GM18511 (cell line): ENCODE data around the gene LY86.

Experiments used
- ATAC-seq: cut with Tn5 transposase; IDR thresholded peaks from one replicate; pipeline ENCODE4 v1.9.1; 2021; ENCODE audit warnings: mild to moderate bottlenecking, moderate library complexity; ENCODE audit not compliant: unreplicated experiment

LY86 gene

DNA sequence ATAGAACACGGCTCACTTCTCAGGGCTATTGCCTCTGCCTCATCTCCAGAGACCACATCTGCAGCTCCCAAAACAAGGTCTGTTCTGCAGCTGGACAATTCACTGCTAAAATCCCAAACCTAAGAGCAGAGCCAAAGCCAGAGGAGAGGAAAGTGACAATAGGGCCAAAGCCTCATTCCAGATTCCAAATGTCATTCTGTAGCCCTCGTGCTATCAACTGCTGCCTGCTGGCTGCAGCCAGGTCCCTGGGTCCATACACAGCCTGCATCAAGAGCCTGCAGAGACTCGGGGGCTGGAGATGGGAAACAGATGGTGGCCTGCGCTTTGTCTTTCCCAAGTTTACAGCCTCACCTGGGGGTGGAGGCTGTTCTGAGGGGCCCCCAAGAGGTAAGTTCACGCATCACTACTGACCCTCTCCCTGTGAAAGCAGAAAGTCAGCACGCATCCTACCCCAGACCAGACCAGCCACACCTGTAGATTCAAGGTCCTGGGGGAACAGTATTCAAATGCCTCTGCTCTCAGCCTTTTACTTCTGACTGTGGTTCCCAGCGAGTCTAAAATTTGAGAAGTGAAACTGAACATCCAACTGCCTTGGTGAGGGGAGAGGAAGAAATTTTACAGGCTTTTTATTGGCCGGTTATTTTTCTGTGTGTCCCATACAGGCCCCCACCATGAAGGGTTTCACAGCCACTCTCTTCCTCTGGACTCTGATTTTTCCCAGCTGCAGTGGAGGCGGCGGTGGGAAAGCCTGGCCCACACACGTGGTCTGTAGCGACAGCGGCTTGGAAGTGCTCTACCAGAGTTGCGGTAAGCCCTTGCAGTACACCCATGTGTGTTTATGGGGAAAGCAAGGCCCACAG lies at the start of gene LY86:
LY86 (plus strand) TSS at position 657 of the 860 bp plus-strand sequence; CDS start at position 672, 15 bp downstream.
- peak; percentile 55 for ATAC-seq

DNA sequence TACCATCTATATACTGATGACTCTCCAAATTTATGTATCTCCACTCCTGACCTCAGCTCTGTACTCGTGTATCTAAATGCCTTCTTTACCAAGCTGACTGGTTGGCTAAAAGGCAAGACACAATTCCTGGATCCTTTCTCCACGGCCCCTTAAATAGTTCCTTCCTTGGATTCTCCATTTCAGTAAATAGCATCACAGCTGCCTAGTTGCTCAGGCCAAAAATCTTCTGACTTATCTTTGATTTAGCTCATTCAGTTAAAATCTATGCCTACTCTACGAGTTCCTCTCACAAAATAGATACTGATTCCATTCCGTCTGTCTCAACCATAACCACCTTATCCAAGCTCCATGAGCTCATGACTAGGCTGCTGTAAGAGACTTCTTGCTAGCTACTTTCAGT lies 49.5 kb upstream of the LY86 start:
- ATAC-seq: no peak

DNA sequence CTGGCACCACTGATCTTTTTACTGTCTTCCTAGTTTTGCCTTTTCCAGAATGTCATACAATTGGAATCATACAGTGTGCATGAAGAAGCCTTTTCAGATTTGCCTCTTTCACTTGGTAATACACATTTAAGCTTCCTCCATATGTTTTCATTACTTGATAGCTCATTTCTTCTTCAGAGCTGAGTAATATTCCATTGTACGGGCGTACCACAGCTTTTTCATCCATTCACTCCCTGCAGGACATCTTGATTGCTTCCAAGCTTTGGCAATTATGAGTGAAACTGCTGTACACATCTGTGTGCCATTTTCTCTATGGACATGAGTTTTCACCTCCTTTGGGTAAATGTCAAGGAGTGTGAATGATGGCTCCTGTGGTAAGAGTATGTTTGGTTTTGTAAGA lies 46.2 kb upstream of the LY86 start:
- ATAC-seq: no peak

DNA sequence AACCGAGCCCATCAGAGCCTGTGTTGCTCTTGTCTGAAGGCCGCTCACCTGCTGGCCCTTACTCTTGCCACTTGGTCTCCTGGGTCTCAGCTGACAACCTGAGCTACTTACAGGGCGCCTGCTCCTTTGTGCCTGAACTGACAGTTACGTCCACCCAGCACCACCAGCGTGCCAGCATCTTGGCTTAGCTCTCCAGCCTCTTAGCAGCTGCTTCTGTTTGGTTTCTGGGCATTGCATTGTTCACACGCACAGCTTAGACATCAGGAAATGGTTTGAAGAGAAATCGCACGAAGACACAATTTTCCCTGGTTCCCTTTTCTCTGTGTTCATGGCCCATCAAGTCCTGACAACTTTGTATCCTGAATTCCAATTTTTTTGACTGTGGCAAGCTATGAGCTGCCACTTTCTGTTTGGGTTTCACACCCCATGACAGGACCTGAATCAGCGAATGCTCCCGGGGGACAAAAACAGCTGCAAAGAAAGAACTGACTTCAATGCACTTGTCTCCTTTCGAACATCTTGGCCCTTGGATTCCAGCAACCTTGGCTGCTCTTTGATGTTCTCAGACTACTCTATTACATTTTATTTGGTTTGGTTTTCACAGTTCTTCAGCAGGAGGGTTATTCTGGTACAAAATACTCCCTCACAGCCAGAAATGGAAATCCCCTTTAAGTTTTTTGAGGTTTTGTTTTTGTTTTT lies 45.2 kb upstream of the LY86 start:
- no peak for ATAC-seq

DNA sequence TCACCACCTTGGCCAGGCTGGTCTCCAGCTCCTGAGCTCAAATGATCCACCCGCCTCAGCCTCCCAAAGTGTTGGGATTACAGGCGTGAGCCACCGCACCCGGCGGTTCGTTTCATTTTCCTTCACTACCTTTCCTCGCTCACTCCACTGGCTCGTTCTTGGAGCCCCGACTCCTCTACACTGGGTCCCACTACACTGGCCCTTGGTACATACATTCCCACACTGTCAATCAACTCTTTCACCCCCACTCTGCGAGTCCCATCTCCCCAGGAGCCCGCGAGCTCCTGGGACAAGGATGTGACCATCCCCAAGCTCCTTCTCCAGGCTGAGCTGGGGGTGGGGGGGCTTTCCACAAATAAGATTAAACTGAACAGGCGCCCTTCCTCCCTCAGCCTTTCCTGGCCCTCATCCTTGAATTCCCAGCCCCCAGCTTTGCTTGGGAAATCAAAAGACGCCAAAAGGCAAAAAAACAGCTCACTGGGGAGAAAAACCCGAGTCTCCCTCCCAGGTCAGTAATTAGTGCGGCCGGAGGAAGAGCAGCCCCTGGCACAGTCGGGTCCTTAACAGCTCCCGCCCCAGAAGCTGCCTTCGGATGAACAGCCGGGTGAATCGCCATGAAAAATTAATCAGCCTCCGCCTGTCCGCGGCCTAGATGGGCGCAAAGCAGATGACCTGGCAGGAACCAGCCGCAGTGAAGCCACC lies 42.8 kb upstream of the LY86 start:
- peak; percentile 19 for ATAC-seq

DNA sequence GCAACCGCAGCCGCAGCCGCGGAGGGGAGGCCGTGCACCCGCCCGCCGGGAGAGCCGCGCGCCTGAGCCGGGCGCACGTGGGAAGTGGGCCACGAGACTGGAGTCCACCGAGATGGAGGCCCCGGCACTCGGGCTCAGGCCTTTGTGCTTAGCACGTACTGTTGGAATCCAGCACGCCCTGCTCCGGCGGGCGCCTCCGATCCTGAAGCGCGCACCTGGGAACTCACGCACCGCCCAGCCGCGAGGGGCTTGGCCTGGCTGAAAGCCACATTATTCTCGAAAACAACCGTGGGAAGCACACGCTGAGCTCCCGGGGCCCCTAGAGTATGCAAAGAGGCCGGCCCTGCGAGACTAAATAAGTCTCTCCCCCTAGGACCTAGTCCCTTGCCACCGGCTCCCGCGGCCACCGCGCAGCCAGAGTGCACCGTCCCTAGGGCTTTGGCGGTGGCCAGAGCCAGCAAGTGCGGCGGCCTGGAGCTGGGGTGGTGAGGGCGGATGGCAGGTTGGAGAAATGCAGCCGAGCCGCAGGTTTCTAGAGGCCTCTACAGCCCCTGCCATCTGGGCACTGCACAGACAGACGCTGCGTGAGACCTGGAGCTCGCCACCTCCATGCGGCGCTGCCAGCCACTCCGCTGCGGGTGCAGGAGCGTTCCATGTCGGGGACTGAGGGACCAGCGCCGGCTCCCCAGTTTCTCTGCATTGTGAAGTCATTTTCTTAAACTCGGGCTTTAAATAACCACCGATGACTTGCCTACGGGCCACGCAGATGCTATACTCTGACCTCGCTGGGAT lies 42.0 kb upstream of the LY86 start:
- peak; percentile 62 for ATAC-seq

DNA sequence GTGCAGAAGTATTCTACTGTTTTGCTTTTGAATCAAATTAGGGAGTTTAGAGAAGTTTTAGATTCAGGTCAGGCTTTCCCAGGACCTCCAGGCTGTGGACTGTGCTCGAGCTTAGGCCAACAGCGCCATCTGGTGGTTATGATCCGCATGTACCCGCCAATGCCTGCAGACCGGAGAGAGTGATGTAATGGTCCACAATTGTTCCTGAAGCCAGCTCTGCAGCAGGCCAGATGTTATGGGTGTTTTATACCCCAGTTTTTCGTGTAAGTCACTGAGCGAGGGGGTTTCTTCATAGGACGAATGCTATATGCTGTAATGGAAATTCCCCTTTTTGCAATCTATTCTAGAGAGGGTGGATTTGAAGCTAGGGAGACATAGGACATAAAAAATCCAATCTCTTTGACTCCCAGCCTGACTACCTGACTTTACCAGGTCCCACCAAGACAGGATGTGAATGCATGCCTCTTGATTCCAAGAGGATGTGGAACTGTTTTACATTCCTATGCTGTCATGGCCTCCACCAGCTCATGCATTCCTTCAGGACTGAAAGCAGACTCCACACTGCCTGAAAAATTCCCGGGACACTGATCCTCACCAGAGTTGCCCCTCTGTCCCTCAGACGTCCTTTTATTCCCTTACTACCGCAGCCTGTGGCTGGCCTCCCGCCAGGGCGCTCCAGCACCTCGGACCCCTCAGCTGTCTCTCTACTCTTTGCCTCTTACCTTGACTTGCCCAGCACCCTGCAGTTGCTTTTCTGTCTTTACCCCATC lies 41.2 kb upstream of the LY86 start:
- peak; percentile 91 for ATAC-seq

DNA sequence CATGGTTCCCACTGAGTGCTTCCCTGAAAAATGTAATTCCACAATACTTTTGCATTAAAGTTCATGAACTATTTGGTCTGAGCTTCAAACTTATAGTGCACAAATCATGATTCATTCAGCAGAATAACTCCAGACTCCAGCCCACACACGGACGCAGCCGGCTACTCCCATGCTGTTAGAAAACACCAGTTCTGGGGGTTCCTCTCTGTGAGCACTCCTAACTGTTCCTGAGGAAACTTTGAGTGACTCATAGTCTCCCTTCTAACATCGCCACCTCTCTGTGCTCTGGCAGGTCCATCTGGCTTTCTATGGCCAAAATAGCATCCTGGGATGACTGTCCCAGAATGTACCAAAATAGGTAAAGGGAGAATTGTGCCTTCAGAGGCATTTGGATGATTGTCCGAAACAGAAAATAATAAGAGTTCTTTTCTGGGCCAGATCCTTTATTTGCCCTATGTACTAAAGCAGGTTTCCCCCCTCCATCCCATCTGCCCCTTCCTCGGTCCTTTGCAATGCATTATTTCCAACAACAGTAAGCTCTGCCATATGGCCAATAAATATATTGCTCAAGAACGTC lies 32.3 kb upstream of the LY86 start:
- no peak for ATAC-seq

DNA sequence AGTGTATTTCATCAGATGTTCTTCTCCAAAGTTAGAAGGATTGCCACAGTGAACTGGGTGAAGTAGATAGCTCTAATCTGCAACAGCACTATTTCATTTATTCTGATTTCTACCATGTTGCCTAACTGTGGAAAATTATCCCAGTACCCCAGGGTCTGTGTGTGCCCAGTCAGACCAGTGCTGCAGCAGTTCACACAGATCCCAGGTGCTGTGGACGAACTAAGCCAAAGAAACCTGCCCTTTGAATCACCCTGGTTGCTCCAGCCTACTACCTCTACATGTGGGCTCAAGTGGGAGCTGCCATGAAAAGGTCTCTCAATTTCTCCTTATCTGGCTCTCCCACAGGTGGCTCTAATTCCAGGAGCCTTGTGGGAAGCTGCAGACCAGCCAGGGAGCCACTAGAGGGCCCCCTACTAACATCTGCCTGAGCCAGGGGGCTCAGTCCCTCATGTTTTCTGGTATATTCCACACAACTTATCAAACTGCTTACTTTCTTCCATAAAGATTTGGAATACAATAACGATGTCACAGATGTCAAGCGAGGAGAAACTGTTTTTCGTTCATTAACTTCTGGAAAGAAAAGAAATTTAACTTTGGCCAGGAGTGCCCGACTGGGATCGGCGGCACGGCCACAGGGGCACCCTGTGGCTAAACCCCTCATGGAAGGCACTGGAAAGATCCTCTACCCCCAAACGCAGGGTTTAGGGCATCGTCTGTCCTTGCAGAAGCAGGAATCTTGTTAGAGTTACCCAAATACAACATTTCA lies 31.6 kb upstream of the LY86 start:
- ATAC-seq: no peak

DNA sequence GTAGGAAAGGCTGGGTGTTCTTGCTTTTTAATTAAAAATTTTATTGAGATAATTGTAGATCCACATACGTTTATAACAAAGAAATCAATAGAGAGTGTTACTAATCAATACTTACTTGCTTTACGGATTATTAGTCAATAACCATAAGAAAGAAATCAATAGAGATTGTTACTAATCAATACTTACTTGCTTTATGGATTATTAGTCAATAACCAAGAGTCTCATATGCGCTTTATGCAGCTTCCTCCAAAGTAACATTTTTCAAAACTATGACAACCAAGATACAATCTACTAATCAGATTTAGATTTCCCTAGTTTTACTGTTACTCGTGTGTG lies 31.0 kb upstream of the LY86 start:
- no peak for ATAC-seq

DNA sequence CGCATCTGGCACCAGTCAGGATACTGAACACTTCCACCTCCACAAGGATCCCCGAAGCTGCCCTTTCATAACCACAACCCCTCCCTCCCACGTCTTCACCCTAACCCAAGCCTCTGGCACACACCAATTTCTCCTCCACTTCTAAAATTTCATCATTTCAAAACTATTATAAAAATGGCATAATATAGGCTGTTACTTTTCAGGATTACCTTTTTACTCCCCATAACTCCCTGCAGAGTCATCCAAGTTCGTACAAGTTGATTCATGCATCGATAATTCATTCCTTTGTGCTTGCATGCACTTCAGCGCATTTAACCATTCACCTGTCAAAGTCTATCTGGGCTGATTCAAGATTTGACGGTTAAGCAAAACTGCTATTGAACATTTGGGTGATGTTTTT lies 30.6 kb upstream of the LY86 start:
- no peak for ATAC-seq

DNA sequence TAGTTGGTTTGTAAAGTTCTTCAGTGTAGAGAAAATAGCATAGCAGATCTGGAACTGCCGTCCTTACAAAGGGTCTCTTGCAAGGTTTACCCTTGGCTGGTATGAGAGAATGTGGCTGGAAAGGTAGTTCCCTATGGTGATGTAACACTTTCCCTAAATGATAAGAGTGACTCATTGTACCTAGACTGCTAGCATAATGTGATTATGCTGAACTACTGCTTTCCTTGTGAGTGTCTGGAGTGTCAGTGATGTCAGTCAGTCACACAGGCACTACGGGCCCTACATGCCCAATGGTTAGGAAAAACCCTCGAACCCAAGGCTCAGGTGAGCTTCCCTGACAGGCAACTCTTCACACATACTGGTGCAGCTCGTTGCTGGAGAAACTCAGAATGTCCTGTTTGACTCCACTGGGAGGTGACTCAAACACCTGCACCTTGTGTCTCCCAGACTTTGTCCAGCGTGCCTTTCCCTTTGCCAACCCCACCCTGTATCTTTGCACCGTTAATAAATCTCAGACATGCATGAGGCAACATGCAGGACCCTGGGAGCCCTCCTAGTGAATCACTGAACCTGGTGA lies 28.4 kb upstream of the LY86 start:
- ATAC-seq: peak; percentile 45

DNA sequence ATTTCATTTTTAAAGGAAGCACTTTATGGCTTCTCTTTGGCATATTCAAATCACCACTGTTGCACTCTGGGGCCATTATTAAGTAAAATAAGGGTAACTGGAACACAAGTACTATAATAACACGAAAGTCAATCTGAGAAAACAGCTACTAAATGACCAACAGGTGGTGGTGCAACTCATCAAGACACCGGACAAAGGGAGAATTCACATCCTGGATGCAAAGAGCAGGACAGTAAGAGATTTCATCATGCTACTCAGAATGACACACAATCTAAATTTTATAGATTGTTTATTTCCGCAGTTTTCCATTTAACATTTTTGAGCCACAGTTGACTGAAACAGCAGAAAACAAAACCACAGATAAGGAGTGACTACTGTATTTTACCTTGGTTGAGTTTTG lies 27.6 kb upstream of the LY86 start:
- ATAC-seq: no peak

DNA sequence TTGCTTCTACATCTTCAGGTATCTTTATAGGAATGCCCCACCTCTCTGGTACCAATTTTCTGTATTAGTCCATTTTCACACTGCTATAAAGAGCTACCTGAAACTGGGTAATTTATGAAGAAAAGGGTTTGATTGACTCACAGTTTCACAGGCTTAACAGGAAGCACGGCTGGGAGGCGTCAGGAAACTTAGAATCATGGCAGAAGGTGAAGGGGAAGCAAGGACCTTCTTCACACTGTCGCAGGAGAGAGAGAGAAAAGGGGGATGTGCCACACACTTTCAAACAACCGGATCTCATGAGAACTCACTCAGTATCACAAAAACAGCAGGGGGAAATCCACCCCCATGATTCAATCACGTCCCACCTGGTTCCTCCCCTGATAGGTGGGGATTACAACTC lies 24.4 kb upstream of the LY86 start:
- no peak for ATAC-seq

DNA sequence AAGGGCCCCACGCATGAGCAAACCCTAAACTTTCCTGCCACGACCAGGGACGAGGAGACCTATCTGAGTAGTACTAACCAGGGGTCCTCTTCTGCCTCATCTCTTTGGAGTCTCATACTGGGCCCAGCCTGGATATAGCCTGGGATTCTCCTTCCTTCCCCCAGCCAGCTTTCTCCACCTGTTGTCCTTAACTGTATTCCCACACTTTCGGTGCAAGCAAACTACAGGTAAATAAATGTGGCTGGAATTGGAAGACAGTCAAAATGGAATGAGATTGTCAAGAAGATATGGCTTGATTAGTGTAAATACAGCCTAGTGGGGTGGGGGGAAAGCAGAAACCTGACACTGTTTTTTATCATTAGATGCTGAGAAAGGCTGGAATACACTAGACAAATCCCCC lies 23.5 kb upstream of the LY86 start:
- no peak for ATAC-seq

DNA sequence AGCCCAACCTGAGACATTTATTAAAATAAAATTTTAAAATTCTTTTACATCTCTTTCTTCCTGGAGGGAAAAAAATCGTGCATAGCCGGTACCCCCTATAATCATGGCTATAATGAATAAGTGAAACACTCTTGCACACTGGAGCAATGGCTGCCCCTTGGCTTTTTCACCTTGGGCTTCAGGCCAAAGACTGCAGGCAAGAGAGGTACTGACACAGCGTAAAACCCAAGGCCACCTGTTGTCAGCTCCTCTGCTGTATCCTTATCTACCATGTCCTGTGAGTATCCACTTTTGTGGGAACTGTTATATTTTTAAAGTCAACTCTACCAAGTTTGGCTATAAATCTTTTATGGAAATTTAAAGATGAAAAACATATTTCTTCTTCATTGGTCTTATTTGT lies 23.0 kb upstream of the LY86 start:
- no peak for ATAC-seq

DNA sequence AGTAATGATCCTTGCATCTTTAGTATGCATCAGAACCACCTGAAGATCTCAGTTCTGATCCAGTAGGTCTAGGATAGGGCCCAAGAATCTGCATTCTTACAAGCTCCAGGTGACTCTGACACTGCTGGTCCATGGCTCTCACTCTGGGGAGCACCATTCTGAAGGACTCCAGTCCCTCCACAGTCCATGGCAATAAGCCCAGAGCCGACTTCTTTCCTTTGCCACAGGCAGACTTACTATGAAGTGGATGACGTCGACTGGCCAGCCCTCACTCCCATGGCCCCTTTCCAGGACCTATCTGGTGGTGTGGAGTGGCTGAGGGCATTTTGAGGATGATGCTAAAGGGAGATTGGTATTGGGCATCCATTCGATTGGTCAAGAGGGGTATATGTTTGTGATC lies 21.8 kb upstream of the LY86 start:
- no peak for ATAC-seq

DNA sequence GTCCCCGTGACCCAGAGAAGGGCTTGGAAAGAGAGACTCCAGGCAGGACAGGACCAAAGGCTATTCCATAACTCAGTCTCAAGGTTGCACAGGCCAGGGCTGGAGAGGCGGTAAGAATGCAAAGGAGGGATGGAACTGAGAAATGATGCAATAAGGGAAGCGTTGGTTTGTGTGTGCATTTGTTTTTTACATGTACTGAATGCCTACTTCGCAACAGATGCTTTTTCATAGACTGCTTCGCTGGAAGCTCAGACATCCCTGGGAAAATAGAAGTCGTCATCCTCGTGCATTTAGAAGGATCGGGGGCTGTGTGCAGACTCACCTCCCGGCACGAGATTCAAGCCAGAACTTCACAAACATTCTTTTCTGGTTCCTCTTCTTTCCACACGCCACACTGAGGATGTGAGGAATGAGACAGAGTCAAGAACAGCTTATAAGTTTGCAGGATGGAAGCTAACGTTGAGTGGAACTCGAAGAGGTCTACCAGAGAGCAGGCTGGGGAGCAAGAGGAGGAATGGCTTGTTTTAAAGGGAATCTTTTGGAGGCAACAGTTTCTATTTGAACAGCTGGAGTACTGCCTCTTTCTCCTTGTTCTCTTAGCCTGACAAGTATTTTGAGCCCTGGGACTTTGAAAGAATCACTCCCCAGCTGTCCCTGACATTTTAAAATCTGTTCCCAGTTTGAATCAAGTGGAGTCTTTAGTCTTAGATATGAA lies 19.3 kb upstream of the LY86 start:
- no peak for ATAC-seq
